Hair follicle dermal papilla cell (primary cell): ENCODE measurements around the gene TBC1D9. TPM values are rescaled to one million over a fixed set of nuclear protein-coding genes. Genes with fewer than 3 reads are reported as not detected.

Source experiments
- small RNA-seq: library from RNA; depleted of rRNA; stranded (forward); fragments of <200 nt; gene quantifications from one replicate; pipeline ENCODE3, GENCODE V24; 2012
- total RNA-seq: library from RNA; depleted of rRNA; stranded (reverse); fragments of >200 nt; gene quantifications from 2 replicates; pipeline ENCODE4 v1.2.3, GENCODE V29; 2012

Gene TBC1D9
- 27.6 and 29.5 TPM in 2 replicates for total RNA-seq

DNA sequence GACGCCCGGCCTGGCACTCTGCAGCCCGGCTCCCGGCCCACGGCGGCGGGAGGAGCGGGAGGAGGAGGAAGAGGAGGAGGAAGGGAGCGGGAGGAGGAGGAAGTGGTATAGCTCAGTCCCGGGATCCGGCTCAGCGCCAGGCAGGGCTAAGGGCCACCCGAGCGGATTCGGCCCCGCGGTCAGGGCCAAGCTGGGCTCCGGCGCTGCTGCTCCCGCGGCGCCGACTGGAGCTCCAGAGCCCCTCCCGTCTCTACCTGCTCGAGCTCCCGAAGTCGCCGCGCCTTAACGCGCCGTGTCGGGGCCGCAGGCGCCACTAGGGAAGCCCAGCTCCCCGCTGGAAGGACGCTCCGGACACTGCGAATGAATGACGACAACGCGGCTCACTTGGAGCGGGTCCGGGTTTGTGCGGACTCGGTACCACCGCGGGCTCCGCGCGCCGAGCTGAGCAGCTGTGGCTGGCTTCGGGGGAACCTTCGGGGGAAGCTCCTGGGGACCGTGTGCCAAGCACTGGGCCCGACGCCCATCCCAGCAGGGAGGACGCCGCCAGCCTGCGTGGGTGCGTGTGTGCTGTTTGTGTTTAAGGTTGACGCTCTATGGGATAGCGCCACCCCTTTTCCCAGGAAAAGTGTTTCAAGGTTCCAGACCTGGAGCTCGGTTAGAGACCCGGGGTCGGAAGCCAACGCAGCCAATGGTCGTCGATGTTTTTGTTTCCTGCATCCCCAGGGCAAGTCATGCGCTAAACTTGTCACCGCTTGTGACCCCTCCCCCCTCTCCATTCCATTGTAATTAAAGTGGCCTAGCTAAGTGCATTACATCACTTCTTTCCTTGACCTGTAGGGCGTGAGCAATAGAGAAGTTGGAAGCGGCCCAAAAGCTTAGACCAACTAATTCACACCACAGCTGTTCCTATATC is at the start of gene TBC1D9:
Gene TBC1D9, minus strand, starts transcription at position 67 of the 913 bp plus-strand sequence. CDS start 340 bp downstream, outside the sequence.

Small RNA genes lying within 50 kb of the gene (small RNA-seq; reads per million reads assigned to genes)
- gene AC108019.1 (not detected), gene RF00019 (not detected), gene RN7SL152P (not detected), gene RNY1P14 (not detected)

Other genes with a start within 250 kb of the TBC1D9 start
- 25.1 and 31.2 TPM in 2 replicates for gene ELMOD2, start 232.2 kb downstream of the TBC1D9 start, total RNA-seq
- not detected in 2 replicates for gene UCP1, start 187.4 kb downstream of the TBC1D9 start, total RNA-seq